Suprapubic skin (tissue), 4 donors: ENCODE measurements around the gene ZCCHC17. TPM values are rescaled to one million over a fixed set of nuclear protein-coding genes. Genes with fewer than 3 reads are reported as not detected.

ENCODE experiments used
- DNase-seq, 2 donors: peaks; one replicate each; pipeline ENCODE4 v3.0.0-alpha.2; 2019; ENCODE audit warnings: low spot score in 2 of 2
- H3K27ac ChIP-seq: fragments of 200-600 bp; sonication (generic); one replicate; pipeline ENCODE4 v1.5.1; 2019
- H3K27me3 ChIP-seq: fragments of 200-600 bp; sonication (generic); one replicate; pipeline ENCODE4 v1.5.1; 2019
- H3K36me3 ChIP-seq: fragments of 200-600 bp; sonication (generic); one replicate; pipeline ENCODE4 v1.5.1; 2019
- H3K4me1 ChIP-seq: fragments of 200-600 bp; sonication (generic); one replicate; pipeline ENCODE4 v1.5.1; 2019
- H3K4me3 ChIP-seq: fragments of 200-600 bp; sonication (generic); one replicate; pipeline ENCODE4 v1.5.1; 2019; ENCODE audit warnings: mild to moderate bottlenecking
- H3K9me3 ChIP-seq: fragments of 200-600 bp; sonication (generic); one replicate; pipeline ENCODE4 v1.5.1; 2019
- CTCF ChIP-seq, 2 donors: fragments of 200-600 bp in 1 of 2; fragments of 450-650 bp in 1 of 2; sonication (generic) in 1 of 2; IDR thresholded peaks; one replicate each; pipeline ENCODE4 v1.5.1; 2016 to 2019; ENCODE audit warnings: antibody characterized with exemption in 2 of 2, mild to moderate bottlenecking in 1 of 2, moderate library complexity in 1 of 2
- EP300 ChIP-seq: sonication (generic); formaldehyde crosslinking; IDR thresholded peaks from one replicate; pipeline ENCODE4 v1.6.1; 2017; ENCODE audit warnings: antibody characterized with exemption
- POLR2A ChIP-seq, 2 donors: fragments of 450-650 bp; IDR thresholded peaks; one replicate each; pipeline ENCODE4 v1.6.1; 2017; ENCODE audit warnings: antibody characterized with exemption in 2 of 2, mild to moderate bottlenecking in 2 of 2, moderate library complexity in 2 of 2
- POLR2AphosphoS5 ChIP-seq, 3 donors: sonication (generic); formaldehyde crosslinking; IDR thresholded peaks; one replicate each; pipeline ENCODE4 v1.6.1; 2017; ENCODE audit warnings: antibody characterized with exemption in 3 of 3
- WGBS: methylation state at CpG from one replicate; pipeline ENCODE4 v1.1.5; 2018; 5-methylcytosine and 5-hydroxymethylcytosine counted together
- total RNA-seq, 4 donors: library from RNA; depleted of rRNA; stranded (reverse); fragments of >200 nt; gene quantifications; one replicate each; pipeline ENCODE4 v1.1.0, GENCODE V29; 2016

The ZCCHC17 gene
- total RNA-seq, 4 donors from 2014 or later: 17.9 to 26.3 (median 23.1) TPM

DNA sequence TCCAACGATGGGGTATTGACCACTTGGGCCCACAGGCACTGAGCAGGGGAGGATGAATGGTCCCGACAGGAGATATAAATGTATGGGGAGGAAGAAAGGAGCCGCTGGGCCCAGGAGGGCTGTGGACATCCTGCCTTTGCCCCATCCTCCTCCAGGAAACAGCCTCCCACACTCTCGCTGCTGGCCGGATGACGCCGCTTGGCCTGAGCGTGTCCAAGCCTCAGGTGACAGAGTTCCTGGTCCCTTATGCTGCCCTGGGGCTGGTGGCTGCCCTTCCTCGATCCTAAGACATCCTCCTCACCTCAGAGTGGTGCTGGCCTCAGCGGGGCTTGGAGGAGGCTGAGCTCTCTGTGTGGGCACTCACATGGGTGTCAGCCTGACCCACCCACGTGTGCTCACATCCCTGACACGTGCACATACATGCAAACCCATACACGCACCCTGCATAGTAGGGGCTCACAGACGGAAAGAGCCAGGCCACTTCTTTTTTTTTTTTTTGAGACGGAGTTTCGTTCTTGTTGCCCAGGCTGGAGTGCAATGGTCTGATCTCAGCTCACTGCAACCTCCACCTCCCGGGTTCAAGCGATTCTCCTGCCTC lies 110.3 kb downstream of the ZCCHC17 start:
- no peak for TF ChIP-seq POLR2A (IDR thresholded peaks at IDR 0.05)
- 73% methylated on average over 13 of the region's 18 CpGs for WGBS
- H3K27ac ChIP-seq: no peak overlapping the region

DNA sequence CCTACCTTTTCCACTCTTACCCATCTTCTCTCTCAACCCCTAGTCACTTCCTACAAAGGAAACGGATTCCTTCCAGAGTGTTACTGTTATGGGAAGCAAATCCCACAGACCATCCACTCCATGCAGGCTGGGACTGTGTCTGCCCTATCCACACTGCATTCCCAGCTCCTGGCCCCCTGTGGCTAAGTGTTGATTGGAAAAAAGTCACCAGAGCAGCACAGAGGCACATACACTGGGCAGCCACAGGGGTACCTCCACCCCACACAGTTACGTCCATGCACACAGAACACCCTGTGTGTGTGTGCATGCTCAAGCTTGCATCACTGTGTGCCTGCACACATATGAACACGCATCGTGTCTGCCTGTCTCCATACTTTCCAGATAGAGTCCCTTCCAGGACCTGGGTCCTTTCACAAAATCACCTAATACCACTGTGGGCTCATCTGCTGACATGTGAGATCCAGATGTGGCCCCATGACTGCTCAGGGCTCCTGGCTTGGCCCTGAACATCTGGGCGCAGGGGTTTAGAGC lies 112.0 kb downstream of the ZCCHC17 start:
- Histone ChIP-seq H3K4me3 (no peak overlapping the region), H3K9me3 (no peaks in the 10 kb centered on the region), H3K27ac (no peak overlapping the region), H3K36me3 (no peaks in the 10 kb centered on the region), H3K4me1 (peaks cover 9% of the 10 kb centered on the region), H3K27me3 (no peaks in the 10 kb centered on the region)
- no peak for TF ChIP-seq POLR2AphosphoS5 (IDR thresholded peaks at IDR 0.05)
- no peak for TF ChIP-seq CTCF (IDR thresholded peaks at IDR 0.05)
- TF ChIP-seq POLR2A (IDR thresholded peaks at IDR 0.05): no peak
- no peak for TF ChIP-seq EP300
- 57% methylated on average over 5 of the region's 5 CpGs for WGBS
- no peak for DNase-seq

More for the DNA sequence above, 110.3 kb downstream of the ZCCHC17 start:
- H3K4me1 ChIP-seq: peaks cover under 1% of the 10 kb centered on the region
- H3K27me3 ChIP-seq: no peaks in the 10 kb centered on the region
- no peak overlapping the region for H3K4me3 ChIP-seq
- no peak for DNase-seq
- H3K9me3 ChIP-seq: no peaks in the 10 kb centered on the region
- no peaks in the 10 kb centered on the region for H3K36me3 ChIP-seq

DNA sequence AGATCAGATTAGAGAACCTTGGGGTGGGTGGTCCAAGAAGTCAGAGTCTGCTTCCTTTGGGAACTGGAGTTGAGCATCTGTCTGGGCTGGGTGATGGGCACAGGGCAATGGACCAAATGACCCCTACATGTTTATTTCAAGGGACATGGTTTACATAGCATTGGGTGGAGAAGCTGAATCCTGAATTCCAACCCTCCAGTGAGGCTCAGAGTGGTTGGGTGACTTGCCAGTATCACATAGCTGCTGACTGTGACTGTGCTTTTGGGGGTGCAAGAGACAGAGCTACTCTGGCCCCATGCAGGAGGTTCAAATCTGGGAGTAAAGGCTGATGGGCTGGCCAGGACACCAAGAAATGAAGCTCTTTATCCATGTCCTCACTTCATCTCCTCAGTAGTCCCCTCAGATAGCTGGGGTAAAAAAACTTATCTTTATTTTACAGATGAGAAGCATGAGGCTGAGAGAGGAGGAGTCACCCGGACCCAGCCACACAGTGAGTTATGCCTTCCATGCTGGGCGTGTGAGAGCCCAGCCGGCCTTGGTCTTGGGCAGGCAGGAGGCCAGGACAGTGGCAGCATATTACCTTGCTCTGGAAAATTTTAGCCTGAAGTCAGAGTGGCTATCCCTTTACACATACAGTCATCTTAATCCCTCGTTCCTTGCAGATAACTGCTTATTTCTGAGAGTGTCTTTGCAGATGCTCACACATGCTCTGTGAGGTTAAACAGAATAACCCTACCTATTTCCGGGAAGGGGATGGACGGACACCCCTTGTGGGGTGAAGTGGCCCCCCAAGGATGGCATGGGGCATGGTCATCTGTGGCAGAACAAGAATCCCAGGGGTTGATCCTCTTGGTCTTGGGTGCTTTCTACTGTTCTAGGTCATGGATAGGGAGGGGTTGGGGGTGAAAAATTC lies 113.4 kb downstream of the ZCCHC17 start:
- Histone ChIP-seq H3K4me1 (peaks cover 18% of the 10 kb centered on the region), H3K9me3 (no peaks in the 10 kb centered on the region), H3K27ac (no peak overlapping the region), H3K36me3 (no peaks in the 10 kb centered on the region), H3K4me3 (no peak overlapping the region), H3K27me3 (no peaks in the 10 kb centered on the region)
- DNase-seq: no peak
- 79% methylated on average over 6 of the region's 6 CpGs for WGBS
- no peak for TF ChIP-seq CTCF (IDR thresholded peaks at IDR 0.05)
- TF ChIP-seq POLR2AphosphoS5 (IDR thresholded peaks at IDR 0.05): no peak
- no peak for TF ChIP-seq EP300
- no peak for TF ChIP-seq POLR2A (IDR thresholded peaks at IDR 0.05)

DNA sequence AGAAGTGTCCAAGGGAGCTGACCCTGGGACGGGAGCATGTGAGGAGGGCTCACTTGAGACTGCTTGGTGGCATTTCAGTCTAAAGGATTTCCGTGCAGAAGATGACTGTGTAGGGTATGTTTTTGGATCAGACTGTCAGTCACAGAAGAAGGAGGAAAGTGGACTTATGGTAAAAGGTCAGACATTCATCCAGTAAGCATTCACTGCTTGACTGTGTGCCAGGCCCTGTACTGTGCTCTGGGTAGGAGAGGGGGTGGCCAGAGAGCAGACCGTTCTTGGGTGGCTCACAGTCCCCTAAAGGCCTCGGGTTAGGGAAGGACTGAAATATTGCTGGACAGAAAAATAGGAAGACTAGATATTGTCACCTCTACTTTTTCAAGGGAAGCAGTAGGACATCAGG lies 114.0 kb downstream of the ZCCHC17 start:
- 92% methylated on average over 4 of the region's 4 CpGs for WGBS
- no peak overlapping the region for H3K27ac ChIP-seq
- no peak for DNase-seq
- H3K36me3 ChIP-seq: no peaks in the 10 kb centered on the region
- TF ChIP-seq CTCF (IDR thresholded peaks at IDR 0.05) (no peak), POLR2AphosphoS5 (IDR thresholded peaks at IDR 0.05) (no peak), EP300 (no peak), POLR2A (IDR thresholded peaks at IDR 0.05) (no peak)
- H3K27me3 ChIP-seq: no peaks in the 10 kb centered on the region
- H3K9me3 ChIP-seq: no peaks in the 10 kb centered on the region
- H3K4me3 ChIP-seq: no peak overlapping the region
- H3K4me1 ChIP-seq: peaks cover 19% of the 10 kb centered on the region

DNA sequence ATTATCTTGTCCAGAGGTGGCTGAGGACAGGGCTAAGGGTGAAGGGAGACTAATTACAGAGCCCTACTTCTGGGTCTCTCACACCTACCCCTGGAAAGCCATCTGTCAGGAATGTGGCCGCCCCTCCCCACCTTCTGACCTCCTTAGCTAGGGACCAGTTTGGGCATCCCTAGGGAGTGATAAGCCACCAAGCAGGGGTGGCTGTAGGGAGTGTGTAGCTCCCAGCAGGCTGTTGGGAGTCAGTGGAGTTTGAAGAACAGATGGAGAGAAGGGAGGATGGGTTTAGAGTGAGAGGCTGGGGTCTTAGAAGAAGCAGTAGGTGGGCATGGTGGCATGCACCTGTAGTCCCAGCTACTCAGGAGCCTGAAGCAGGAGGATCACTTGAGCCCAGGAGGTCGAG lies 115.4 kb downstream of the ZCCHC17 start:
- no peak for TF ChIP-seq POLR2A (IDR thresholded peaks at IDR 0.05)
- no peak for TF ChIP-seq EP300
- TF ChIP-seq CTCF (IDR thresholded peaks at IDR 0.05): no peak
- no peak for TF ChIP-seq POLR2AphosphoS5 (IDR thresholded peaks at IDR 0.05)
- H3K27ac ChIP-seq: no peak overlapping the region
- 83% methylated on average over 2 of the region's 2 CpGs for WGBS
- no peak for DNase-seq
- peaks cover 33% of the 10 kb centered on the region for H3K4me1 ChIP-seq
- no peaks in the 10 kb centered on the region for H3K36me3 ChIP-seq
- H3K27me3 ChIP-seq: no peaks in the 10 kb centered on the region
- no peaks in the 10 kb centered on the region for H3K9me3 ChIP-seq
- no peak overlapping the region for H3K4me3 ChIP-seq
